Fibroblast of skin of right biceps (primary cell): Measurements from ENCODE around the gene SSNA1.
A peak's percentile ranks its signal among the peaks of the same experiment; 100 is the strongest.

Experiments used
- DNase-seq: peaks from one replicate; pipeline ENCODE4 v3.0.0-alpha.2; 2013

The SSNA1 gene

DNA sequence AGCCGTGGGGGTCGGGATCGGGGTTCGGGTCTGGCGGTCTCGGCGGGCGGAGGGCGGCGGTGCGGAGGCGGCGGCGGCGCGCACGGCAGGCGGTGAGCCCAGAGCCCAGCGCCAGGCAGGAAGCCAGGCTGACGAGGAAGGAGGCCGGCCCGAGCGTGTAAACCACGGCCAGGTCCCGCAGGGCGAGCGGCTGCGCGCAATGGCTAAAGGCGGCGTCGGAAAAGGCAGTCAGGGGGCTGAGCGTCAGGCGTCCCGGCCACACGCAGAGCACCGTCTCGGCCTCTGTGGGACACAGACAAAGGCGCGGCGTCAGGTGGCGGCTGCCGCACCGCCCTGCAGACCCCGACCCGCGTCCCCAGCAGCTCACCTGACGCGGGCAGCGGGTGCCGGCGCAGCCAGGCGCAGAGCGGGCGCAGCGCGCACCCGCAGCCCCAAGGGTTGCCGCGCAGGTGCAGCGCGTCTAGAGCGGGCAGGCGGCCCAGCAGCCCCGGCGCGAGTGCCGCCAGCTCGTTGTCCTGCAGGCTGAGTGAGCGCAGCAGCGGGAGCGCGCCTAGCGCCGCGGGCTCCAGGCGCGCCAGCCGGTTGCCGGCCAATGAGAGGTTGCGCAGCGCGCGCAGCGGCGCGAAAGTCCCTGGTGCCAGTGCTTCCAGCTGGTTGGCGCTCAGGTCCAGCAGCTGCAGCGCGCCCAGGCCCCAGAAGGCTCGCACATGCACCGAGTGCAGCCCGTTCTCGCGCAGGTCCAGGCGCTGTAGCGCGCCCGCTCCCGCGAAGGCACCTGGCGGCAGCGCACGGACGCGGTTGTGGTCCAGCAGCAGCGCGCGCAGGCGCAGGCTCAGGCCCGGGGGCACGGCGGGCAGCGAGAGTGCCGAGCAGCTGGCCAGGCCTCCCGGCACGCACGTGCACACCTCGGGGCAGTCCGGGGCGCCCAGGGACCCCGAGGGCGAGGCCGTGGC, 19.3 kb upstream of the SSNA1 start:
- DNase-seq: peak; percentile 17

DNA sequence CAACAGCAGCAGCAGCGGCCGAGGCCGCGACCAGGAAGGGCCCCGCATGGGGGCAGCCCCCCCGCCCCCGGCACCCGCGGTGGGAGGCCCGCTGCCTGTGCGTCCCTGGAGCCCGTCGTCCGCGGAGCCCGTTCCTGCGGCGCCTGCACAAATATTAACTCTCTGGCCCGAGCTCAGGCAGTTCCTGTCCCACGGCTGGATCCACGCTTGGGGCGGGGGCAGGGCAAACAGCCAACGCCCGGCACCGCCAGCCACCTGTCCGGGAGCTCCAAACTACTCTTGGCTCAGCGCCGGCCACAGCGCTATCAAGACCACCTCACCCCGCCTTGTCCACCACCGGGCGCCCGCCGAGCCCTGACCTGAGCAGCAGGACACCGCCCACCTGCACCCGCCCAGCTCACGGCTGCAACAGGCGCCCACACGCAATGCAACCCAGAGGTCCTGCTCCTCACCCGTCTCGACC, 18.5 kb upstream of the SSNA1 start, which contains the start of gene LRRC26:
Gene LRRC26, minus strand, starts transcription at position 156 of the 463 bp plus-strand sequence. Its CDS starts 108 bp downstream, at position 48.
- no peak for DNase-seq

DNA sequence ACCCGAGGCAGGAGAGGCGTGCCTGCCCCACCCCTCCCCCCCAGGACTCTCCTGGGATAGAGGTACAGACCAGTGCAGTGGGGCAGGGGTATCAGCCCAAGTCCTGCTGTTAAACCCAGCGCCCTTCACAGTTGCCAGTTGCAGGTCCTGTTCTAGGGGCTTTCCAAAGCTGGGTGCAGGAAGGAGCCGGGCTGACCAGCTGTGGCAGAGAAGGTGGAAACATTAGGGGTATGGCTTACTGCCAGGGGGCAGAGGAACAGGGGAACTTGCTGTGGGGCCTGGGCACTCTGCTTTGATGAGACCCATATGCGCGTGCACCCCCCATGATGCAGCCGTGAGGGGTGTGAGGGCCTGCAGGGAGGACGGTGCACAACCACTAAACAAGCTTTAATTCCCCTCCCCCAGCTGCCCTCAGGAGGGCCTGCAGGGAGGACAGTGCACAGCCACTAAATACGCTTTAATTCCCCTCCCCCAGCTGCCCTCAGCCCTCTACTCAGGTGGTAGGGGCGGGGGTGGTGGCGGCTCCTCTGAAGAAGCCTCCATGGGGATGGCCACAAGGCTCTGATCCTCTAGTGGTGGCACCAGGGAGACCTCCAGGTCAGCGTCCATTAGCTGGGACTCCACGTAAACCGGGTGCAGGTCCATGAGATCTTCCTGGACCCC, 17.9 kb upstream of the SSNA1 start:
- no peak for DNase-seq

GRCh38 chr9:137171149-137171900, 17.2 kb upstream of the SSNA1 start:
- DNase-seq: no peak

- DNase-seq: no peak
Measured at GRCh38 chr9:137172901-137173795, 15.3 kb upstream of the SSNA1 start.

GRCh38 chr9:137173796-137174664, 14.4 kb upstream of the SSNA1 start:
- DNase-seq: no peak

GRCh38 chr9:137174722-137175293, 13.7 kb upstream of the SSNA1 start:
- no peak for DNase-seq

GRCh38 chr9:137175345-137175961, 13.0 kb upstream of the SSNA1 start:
- no peak for DNase-seq

GRCh38 chr9:137176302-137177182, 11.9 kb upstream of the SSNA1 start:
- DNase-seq: peak; percentile 22

GRCh38 chr9:137178201-137178938, 10.1 kb upstream of the SSNA1 start:
- no peak for DNase-seq

GRCh38 chr9:137178939-137179630, 9.4 kb upstream of the SSNA1 start:
- DNase-seq: no peak

DNA sequence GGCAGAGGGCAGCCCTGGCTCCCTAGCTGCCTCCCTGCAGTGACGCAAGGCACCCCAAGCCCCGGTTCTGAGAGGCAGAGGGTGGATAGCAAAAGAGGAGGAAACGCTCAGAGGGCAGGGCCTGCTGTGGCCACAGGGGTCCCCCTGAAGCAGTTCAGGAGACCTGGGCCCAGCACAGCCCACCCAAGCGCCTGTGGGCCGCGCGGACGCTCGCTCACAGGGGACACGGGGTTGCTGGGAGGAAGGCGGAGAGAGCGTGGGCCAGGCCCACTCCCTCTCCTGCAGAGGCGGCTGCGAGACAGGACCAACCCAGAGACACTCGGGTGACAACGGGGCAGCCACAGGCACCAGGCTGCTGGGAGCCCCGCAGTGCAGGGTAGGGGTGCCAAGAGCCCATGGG, 8.7 kb upstream of the SSNA1 start:
- no peak for DNase-seq

DNA sequence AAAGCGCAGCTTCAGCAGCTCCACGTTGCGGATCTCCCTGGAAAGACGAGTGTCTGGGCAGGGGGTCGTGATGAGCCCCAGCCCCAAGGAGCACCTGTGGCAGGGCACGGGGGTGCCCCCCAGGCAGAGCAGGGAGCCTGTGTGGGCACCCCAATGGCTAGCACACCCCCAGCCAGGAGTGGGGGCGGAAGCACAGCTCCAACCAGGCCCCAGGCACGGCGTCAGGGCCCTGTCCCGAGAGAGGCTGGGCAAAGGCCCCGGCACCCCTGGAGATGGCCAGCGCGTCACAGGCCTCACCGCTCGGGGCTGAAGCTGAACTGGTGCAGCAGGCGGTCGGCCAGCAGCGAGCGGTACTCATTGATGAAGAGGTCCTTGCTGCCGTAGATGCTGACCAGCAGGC, 8.0 kb upstream of the SSNA1 start:
- no peak for DNase-seq

- DNase-seq: no peak
Measured at GRCh38 chr9:137181680-137182079, 6.8 kb upstream of the SSNA1 start.

DNA sequence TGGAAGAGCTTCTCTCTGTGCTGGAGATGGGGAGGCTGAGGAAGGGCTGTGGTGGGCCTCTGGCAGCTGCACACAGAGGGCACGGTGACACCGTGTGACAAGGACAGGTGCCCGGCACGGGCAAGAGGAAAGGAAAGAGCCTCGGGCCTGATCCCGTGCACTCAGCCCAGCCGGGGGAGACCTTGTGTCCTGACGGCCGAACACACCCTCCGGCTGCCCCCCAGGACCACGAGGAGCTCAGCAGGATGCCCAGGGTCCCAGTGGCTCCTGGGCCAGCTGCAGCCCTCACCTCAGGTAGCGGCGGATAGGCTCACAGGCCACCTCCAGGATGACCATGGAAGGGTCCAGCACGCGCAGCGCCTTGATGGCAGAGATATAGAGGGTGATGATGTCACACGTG, 5.6 kb upstream of the SSNA1 start:
- DNase-seq: no peak

DNA sequence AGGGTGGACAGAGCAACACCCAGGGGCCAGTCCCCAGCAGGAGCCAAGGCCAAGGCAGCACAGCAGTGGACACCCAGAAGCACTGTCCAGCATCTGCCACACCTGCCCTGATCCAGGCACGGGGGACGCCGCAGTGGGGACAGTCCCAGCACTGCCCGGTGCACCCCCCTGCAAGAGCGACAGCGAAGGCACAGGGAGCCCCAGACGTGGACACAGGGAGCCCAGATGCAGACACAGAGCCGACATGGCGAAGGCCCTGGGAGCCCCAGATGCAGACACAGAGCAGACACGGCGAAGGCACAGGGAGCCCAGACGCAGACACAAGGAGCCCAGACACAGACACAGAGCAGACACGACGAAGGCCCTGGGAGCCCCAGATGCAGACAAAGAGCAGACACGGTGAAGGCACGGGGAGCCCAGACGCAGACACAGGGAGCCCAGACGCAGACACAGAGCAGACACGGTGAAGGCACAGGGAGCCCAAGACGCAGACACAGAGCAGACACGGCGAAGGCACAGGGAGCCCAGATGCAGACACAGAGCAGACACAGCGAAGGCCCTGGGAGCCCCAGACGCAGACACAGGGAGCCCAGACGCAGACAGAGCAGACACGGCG, 4.4 kb upstream of the SSNA1 start:
- DNase-seq: no peak
